Activated T-cell treated with anti-CD3 and anti-CD28 coated beads, Interleukin-2, amount 50 U/mL, for 4 hours (primary cell): ENCODE measurements around the gene ADAMTS12. TPM values are rescaled to one million over a fixed set of nuclear protein-coding genes. Genes with fewer than 3 reads are reported as not detected.
"Not testable (repeated sequence)": the region's sequence is repeated elsewhere in the genome, so short reads cannot be mapped to it uniquely, and the experiment has no call there.

ENCODE experiments used
- ATAC-seq, 2 donors: fragments of 200-7000 bp; cut with Tn5 transposase; one replicate each; pipeline ENCODE4 v1.10.0; 2021
- DNase-seq: peaks from one replicate; pipeline ENCODE4 v3.0.0-alpha.2; 2020
- H3K27me3 Mint-ChIP-seq: one replicate; pipeline ENCODE4 v1.8.0; 2021; ENCODE audit warnings: low read depth, mixed read lengths
- H3K36me3 Mint-ChIP-seq: one replicate; pipeline ENCODE4 v1.8.0; 2022; ENCODE audit warnings: mixed read lengths; ENCODE audit not compliant: insufficient read depth
- H3K4me1 Mint-ChIP-seq: one replicate; pipeline ENCODE4 v1.8.0; 2021; ENCODE audit warnings: low read depth, mixed read lengths
- H3K4me3 Mint-ChIP-seq: one replicate; pipeline ENCODE4 v1.8.0; 2021; ENCODE audit warnings: mild to moderate bottlenecking, moderate library complexity, mixed read lengths
- H3K9me3 Mint-ChIP-seq: one replicate; pipeline ENCODE4 v1.8.0; 2021; ENCODE audit warnings: mixed read lengths
- total RNA-seq, 3 donors: library from RNA; stranded (reverse); gene quantifications; one replicate each; pipeline ENCODE4 v1.2.1, GENCODE V29; 2021

ADAMTS12 gene
- total RNA-seq, 3 donors from 2014 or later: 0.03 TPM; not detected in 2

GRCh38 chr5:33527696-33528095, 364.1 kb downstream of the ADAMTS12 start:
- no peak for ATAC-seq
- Mint-ChIP-seq H3K4me1 (no peaks in the 10 kb centered on the region), H3K4me3 (no peak overlapping the region), H3K9me3 (no peaks in the 10 kb centered on the region), H3K36me3 (no peaks in the 10 kb centered on the region), H3K27me3 (peaks cover 4% of the 10 kb centered on the region)
- no peak for DNase-seq

GRCh38 chr5:33526755-33527154, 365.0 kb downstream of the ADAMTS12 start:
- ATAC-seq (no peak), DNase-seq (no peak)
- Mint-ChIP-seq H3K9me3 (no peaks in the 10 kb centered on the region), H3K36me3 (no peaks in the 10 kb centered on the region), H3K4me3 (no peak overlapping the region), H3K4me1 (no peaks in the 10 kb centered on the region), H3K27me3 (peaks cover 10% of the 10 kb centered on the region)

GRCh38 chr5:33524476-33524875, 367.3 kb downstream of the ADAMTS12 start:
- Mint-ChIP-seq H3K9me3 (no peaks in the 10 kb centered on the region), H3K4me3 (no peak overlapping the region), H3K4me1 (no peaks in the 10 kb centered on the region), H3K36me3 (no peaks in the 10 kb centered on the region), H3K27me3 (peaks cover 10% of the 10 kb centered on the region)
- DNase-seq (no peak), ATAC-seq (no peak)

- H3K4me1 Mint-ChIP-seq: no peaks in the 10 kb centered on the region
- H3K36me3 Mint-ChIP-seq: no peaks in the 10 kb centered on the region
- no peaks in the 10 kb centered on the region for H3K9me3 Mint-ChIP-seq
- peaks cover 12% of the 10 kb centered on the region for H3K27me3 Mint-ChIP-seq
- ATAC-seq (no peak), DNase-seq (no peak)
- H3K4me3 Mint-ChIP-seq: no peak overlapping the region
Observed at GRCh38 chr5:33523208-33523771, 368.5 kb downstream of the ADAMTS12 start.

- Mint-ChIP-seq H3K36me3 (no peaks in the 10 kb centered on the region), H3K4me3 (no peak overlapping the region), H3K4me1 (no peaks in the 10 kb centered on the region), H3K9me3 (no peaks in the 10 kb centered on the region), H3K27me3 (peaks cover 2% of the 10 kb centered on the region)
- ATAC-seq: no peak
- no peak for DNase-seq
Observed at GRCh38 chr5:33516421-33516820, 375.4 kb downstream of the ADAMTS12 start.

GRCh38 chr5:33515366-33515765, 376.4 kb downstream of the ADAMTS12 start:
- ATAC-seq, H3K36me3 Mint-ChIP-seq, H3K27me3 Mint-ChIP-seq: not testable (repeated sequence)

GRCh38 chr5:33513462-33514185, 378.2 kb downstream of the ADAMTS12 start:
- H3K4me3 Mint-ChIP-seq: no peak overlapping the region
- no peak for ATAC-seq
- no peaks in the 10 kb centered on the region for H3K4me1 Mint-ChIP-seq
- DNase-seq: no peak
- no peaks in the 10 kb centered on the region for H3K9me3 Mint-ChIP-seq
- no peaks in the 10 kb centered on the region for H3K27me3 Mint-ChIP-seq
- no peaks in the 10 kb centered on the region for H3K36me3 Mint-ChIP-seq

More at GRCh38 chr5:33515366-33515765, 376.4 kb downstream of the ADAMTS12 start:
- not testable (repeated sequence) for DNase-seq, H3K9me3 Mint-ChIP-seq, H3K4me3 Mint-ChIP-seq, H3K4me1 Mint-ChIP-seq

- Mint-ChIP-seq H3K36me3 (no peaks in the 10 kb centered on the region), H3K27me3 (no peaks in the 10 kb centered on the region), H3K4me1 (no peaks in the 10 kb centered on the region), H3K9me3 (no peaks in the 10 kb centered on the region), H3K4me3 (no peak overlapping the region)
- DNase-seq: no peak
- no peak for ATAC-seq
Observed at GRCh38 chr5:33509036-33509435, 382.8 kb downstream of the ADAMTS12 start.

- ATAC-seq (no peak), DNase-seq (no peak)
- Mint-ChIP-seq H3K4me3 (no peak overlapping the region), H3K27me3 (no peaks in the 10 kb centered on the region), H3K36me3 (no peaks in the 10 kb centered on the region), H3K4me1 (no peaks in the 10 kb centered on the region), H3K9me3 (no peaks in the 10 kb centered on the region)
Observed at GRCh38 chr5:33507426-33507825, 384.4 kb downstream of the ADAMTS12 start.

GRCh38 chr5:33504570-33504969, 387.2 kb downstream of the ADAMTS12 start:
- no peaks in the 10 kb centered on the region for H3K9me3 Mint-ChIP-seq
- no peak overlapping the region for H3K4me3 Mint-ChIP-seq
- H3K4me1 Mint-ChIP-seq: no peaks in the 10 kb centered on the region
- no peak for DNase-seq
- no peaks in the 10 kb centered on the region for H3K36me3 Mint-ChIP-seq
- no peak for ATAC-seq
- H3K27me3 Mint-ChIP-seq: no peaks in the 10 kb centered on the region

GRCh38 chr5:33501899-33502298, 389.9 kb downstream of the ADAMTS12 start:
- DNase-seq (no peak), ATAC-seq (no peak)
- Mint-ChIP-seq H3K4me1 (no peaks in the 10 kb centered on the region), H3K4me3 (no peak overlapping the region), H3K9me3 (no peaks in the 10 kb centered on the region), H3K27me3 (no peaks in the 10 kb centered on the region), H3K36me3 (no peaks in the 10 kb centered on the region)

GRCh38 chr5:33501260-33501659, 390.5 kb downstream of the ADAMTS12 start:
- no peaks in the 10 kb centered on the region for H3K36me3 Mint-ChIP-seq
- no peaks in the 10 kb centered on the region for H3K27me3 Mint-ChIP-seq
- ATAC-seq (no peak), DNase-seq (no peak)
- no peak overlapping the region for H3K4me3 Mint-ChIP-seq
- no peaks in the 10 kb centered on the region for H3K4me1 Mint-ChIP-seq
- H3K9me3 Mint-ChIP-seq: no peaks in the 10 kb centered on the region

GRCh38 chr5:33494466-33494865, 397.3 kb downstream of the ADAMTS12 start:
- no peaks in the 10 kb centered on the region for H3K36me3 Mint-ChIP-seq
- H3K4me3 Mint-ChIP-seq: no peak overlapping the region
- no peaks in the 10 kb centered on the region for H3K4me1 Mint-ChIP-seq
- H3K27me3 Mint-ChIP-seq: no peaks in the 10 kb centered on the region
- ATAC-seq (no peak), DNase-seq (no peak)
- H3K9me3 Mint-ChIP-seq: no peaks in the 10 kb centered on the region

- ATAC-seq: no peak
- H3K4me3 Mint-ChIP-seq: no peak overlapping the region
- no peaks in the 10 kb centered on the region for H3K36me3 Mint-ChIP-seq
- no peaks in the 10 kb centered on the region for H3K9me3 Mint-ChIP-seq
- no peaks in the 10 kb centered on the region for H3K27me3 Mint-ChIP-seq
- no peaks in the 10 kb centered on the region for H3K4me1 Mint-ChIP-seq
- DNase-seq: no peak
Observed at GRCh38 chr5:33491941-33492340, 399.8 kb downstream of the ADAMTS12 start.

GRCh38 chr5:33490071-33490665, 401.6 kb downstream of the ADAMTS12 start:
- ATAC-seq (no peak), DNase-seq (no peak)
- H3K4me3 Mint-ChIP-seq: no peak overlapping the region
- H3K9me3 Mint-ChIP-seq: no peaks in the 10 kb centered on the region
- no peaks in the 10 kb centered on the region for H3K27me3 Mint-ChIP-seq
- H3K4me1 Mint-ChIP-seq: no peaks in the 10 kb centered on the region
- no peaks in the 10 kb centered on the region for H3K36me3 Mint-ChIP-seq
